ENCODE data around the gene RIPOR2.
A peak's percentile ranks its signal among the peaks of the same experiment; 100 is the strongest.
"Not testable (repeated sequence)": the region's sequence is repeated elsewhere in the genome, so short reads cannot be mapped to it uniquely, and the experiment has no call there.

Gene RIPOR2

DNA sequence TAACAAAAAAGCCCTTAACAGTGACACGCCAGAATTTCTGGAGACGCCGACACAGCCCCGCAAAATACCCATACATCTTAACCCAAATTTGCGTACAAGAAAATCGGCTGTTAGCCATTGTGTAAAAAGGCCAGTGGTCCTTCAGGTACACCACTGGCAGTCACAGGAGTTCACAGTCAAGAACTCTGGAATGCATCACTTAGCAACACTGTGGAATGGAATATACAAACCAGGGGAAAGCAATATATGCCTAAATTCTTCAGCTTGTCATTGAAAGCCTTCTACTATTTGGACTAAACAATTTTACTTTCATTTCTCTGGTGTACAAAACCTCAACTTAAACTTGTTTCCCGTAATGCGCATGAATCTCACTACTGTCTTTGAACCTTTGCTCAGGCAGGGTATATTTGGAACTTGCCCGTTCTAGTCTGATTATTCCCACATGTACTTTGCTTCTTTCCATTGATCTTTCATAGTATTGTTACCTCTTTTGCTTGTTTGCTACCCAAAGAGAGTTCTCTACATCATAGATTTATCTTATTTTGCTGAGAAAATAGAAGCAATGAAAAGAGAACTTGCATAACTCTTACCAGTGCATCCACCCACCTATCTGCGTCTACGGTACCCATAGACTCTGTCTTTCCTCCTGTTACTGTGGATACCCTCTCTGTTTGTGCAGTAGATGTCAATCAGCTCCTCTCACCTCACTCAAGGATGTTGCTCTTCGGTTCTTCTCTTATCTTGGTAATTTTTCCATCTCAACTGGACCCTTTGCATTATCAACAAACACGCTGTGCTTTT lies 136.8 kb downstream of the RIPOR2 start, which contains the start of gene ARMH2:
Gene ARMH2 (minus strand): TSS at position 178 of the 801 bp plus-strand sequence. CDS start 60 bp downstream, at position 118.
- no peak for DNase-seq (ENCODE audit: low spot score)

DNA sequence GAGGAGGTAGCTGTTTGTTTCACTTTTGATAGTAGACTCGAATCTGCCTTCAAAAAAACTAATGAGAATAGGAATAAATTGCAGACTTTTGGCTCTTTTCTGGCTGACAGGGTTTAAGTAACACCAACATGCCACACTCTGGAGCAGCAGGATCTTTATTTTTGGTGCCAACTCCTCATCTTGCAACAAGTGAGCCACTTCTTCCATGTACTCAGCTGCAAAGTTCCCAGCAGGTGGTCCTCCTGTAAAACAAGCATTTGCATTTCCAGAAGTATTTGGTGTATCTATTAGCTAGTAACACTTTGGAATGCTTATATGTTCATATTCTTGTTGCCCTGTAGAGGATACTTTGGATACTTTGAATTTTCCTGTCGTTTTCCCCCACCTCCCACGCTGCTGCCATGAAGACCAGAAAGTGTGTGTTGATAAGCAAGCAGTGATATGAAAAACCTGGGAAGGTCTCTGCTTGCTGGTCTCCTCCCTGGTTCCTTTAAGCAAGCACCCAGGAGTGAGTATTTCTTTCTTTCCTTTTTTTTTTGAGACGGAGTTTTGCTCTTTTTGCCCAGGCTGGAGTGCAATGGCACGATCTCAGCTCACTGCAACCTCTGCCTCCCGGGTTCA lies 138.1 kb downstream of the RIPOR2 start:
- DNase-seq (ENCODE audit: low spot score), result no peak

DNA sequence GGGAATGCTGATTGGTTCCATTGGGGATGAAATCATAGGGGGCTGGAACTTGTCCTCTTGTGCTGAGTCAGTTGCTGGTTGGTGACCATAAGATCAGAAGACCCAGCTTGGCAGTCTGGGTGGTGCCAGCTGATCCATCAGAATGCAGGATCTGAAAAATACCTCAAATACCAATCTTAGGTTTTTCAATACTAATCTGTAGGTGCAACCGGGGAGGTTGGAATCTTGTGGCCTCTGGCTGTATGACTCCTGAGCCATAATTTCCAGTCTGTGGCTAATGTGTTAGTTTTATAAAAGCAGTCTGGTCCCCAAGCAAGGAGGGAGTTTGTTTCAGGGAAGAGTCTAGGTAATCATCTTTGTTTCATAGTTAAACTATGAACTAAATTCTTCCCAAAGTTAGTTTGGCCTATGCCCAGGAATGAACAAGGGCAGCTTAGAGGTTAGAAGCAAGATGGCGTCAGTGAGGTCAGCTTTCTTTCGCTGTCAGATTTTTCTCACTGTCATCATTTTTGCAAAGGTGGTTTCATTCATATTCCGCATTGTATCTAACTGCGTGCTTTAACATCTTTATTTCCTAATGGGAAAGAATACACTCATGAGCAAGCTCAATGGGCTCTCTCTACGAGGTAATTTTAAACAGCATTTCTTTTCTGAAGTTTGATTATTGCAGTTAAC lies 139.0 kb downstream of the RIPOR2 start:
- no peak for DNase-seq (ENCODE audit: low spot score)

DNA sequence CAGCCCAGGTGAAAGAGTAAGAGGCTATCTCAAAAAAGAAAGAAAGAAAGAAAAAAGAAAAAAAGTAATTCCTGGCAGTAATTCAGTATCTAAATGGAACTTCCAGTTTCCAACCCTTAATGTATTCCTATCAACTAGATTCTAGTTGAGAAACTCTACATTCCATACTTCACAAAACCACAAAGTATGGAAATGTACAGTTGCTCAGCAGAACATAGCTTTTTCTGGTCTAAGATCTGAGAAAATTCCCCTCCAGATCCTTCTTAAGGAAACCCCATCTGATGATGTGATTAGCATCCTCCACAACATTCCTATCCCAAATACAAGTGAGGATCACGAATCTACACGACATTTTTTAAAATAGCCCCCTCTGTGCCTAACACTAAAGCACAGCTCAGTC lies 140.7 kb downstream of the RIPOR2 start:
- DNase-seq (ENCODE audit: low spot score), result no peak

DNA sequence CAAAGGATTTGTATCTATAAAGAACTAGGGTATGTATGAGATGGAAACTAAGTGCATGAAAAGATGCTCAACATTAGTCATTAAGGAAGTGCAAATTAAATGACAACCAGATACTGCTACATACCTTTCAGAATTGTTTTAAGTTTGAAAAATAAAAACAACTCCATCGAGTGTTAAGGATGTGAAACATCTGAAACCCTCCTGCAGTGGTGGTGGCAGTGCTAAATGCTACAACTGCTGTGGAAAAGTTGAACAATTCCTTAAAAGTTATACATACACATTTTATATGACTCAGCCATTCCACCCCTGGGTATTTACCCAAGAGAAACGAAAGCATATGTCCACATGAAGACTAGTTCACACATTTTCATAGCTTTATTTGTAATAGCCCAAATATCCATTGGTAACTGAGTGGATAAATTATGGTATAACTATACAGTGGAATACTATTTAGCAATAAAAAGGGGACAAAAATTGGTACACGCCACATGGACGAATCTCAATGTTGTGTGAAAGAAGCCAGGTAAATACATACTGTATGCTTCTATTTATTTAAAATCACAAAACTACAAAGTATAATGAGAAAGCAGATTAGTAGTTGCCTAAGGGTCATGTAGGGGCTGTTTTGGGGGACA lies 147.6 kb downstream of the RIPOR2 start:
- DNase-seq (ENCODE audit: low spot score), result no peak

DNA sequence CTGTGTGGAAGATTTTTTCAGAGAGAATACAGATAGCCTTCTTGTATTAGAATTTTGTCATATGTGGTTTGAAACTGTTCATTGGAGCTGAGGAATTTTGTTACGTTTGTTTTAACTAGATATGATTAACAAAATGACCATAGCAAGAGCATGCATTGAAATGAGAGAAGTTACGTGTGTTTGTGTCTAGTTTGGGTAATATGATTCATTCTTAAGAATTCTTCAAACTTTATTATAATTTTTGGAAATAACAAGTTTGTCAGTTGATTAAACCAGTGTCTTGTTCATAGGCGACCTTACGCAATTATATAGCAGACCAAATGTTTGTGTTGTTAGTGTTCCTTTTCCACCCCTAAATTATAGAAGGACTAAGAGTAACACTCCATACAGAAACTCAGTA lies 155.6 kb downstream of the RIPOR2 start:
- DNase-seq (ENCODE audit: low spot score), result no peak

DNA sequence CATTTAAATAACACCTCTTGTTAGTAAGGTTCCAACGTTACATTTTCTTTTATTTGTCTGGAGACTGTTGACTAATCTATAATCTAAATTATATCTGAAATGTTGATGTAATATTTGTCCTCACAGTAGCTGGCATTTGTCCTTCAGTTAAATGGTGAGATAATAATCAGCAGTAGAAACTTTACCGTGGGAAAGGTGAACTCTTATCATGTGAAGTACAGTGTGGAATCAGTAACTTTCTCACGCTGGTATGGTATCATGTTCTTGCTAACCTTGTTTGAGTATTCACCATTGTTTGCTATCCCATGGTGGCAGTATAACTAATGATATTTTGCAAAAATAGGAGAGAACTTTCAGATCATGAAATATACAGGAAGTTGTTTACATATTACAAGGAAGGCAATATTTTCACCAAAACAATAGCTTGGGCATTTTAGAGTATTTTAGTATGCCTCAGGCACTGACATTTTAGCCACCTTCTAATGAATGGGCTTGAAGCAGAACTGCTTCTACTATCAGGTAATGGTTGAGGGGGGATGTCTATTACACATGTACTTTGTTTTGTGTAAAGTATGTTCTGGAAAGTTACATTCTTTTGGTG lies 156.2 kb downstream of the RIPOR2 start:
- DNase-seq (ENCODE audit: low spot score), result peak; percentile 4

DNA sequence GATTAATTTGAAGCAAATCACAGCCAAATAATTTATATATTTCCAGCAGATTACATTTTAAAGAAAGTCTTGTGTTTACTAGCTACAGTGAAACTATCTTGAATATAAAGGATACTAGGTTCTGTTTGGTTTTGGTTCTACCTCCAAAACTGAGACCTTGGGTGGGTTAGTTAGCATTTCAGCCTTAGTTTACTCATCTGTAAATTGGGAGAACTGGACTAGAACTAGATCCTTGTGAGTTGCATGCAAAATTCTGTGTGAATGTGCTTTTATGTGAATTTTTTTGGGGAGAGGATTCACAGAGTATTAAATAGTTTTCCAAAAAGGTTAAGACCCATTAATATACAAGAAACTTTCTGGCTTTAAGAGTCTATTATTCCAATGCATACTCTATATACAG lies 156.9 kb downstream of the RIPOR2 start:
- DNase-seq (ENCODE audit: low spot score), result no peak

DNA sequence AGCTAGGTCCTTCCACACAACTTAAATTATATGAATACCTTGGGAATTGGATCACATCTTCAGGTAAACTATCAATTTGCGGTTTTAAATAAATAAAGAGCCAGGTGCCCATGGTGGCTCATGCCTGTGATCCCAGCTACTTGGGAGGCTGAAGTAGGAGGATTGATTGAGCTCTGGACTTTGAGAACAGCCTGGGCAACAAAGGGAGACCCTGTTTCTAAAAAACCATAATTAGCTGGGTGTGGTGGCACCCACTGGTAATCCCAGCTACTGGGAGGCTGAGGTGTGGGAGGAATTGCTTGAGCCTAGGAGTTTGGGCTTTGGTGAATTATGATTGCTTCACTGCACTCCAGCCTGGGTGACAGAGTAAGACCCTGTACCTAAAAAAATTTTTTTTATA lies 157.6 kb downstream of the RIPOR2 start:
- no peak for DNase-seq (ENCODE audit: low spot score)

DNA sequence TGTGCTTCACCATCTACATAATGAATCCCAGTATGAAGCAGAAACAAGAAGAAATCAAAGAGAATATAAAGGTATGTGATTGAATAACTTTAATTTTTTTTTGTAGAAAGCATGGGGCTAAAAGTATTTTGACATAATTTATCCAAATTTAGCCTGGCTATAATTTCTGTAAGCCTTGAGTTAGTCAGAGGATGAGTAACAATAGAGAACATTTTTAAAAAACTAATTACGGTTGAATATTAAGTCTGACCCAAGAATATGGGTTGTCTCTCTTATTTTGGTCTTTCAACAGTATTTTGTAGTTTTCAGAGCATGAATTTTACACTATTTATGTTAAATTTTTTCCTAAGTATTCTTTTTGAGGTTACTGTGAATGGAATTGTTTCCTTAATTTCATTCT lies 158.5 kb downstream of the RIPOR2 start:
- no peak for DNase-seq (ENCODE audit: low spot score)

DNA sequence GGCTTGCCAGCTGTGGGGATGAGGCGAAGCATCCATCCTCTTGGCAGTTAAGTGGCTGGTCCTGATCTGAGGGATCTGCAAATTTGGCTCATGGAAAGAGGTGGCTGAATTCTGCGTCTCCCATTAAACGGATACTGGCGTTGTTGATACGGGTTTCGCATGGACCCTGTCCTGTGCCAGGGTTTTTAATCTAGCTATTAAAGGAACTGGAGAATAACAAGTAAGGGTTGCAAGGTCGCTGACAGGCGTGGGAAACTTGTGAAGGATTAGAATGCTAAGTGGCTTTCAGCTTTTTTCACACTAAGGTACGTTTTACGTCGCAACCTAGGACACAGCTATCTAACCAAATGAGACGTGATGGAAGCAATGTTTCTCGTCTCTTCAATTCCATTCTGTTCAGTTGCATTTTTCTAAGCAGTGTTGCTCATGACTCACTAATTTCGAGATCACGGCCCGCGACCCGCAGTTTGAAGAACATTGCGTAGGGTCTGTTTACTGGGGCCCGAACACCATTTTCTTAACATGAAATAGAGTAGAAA lies 160.2 kb downstream of the RIPOR2 start:
- DNase-seq (ENCODE audit: low spot score), result no peak

DNA sequence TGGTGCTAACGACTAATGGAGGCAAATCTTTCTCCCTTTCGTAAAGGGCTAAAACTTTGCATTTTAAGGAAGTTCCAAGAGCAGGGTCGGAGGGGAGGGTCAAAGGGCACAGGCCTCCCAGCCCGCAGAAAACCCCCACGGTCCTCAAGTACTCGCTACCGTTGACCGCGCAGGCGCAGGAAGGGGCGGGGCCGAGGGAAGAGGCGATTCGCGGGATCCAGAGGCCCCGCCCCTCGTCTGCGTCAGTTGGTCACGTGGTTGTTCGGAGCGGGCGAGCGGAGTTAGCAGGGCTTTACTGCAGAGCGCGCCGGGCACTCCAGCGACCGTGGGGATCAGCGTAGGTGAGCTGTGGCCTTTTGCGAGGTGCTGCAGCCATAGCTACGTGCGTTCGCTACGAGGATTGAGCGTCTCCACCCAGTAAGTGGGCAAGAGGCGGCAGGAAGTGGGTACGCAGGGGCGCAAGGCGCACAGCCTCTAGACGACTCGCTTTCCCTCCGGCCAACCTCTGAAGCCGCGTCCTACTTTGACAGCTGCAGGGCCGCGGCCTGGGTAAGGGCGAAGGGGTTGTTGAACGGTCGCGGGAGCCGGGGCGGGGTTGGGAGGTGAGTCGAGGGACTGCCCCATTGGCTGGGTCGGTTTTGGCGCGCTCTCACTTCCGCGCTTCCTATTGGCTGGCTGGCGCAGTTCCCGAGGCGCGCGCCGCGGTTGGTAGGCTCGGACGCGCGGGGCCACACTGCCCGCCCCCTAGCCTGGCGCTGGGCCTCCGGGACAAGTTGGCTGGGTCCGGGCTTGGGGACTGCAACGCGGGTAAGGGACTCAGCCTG lies 160.9 kb downstream of the RIPOR2 start, which contains the start of gene GMNN:
Gene GMNN (plus strand): TSS at position 242 of the 824 bp plus-strand sequence. CDS start 2,310 bp downstream, outside the sequence.
- DNase-seq (ENCODE audit: low spot score), result peak; percentile 73

DNA sequence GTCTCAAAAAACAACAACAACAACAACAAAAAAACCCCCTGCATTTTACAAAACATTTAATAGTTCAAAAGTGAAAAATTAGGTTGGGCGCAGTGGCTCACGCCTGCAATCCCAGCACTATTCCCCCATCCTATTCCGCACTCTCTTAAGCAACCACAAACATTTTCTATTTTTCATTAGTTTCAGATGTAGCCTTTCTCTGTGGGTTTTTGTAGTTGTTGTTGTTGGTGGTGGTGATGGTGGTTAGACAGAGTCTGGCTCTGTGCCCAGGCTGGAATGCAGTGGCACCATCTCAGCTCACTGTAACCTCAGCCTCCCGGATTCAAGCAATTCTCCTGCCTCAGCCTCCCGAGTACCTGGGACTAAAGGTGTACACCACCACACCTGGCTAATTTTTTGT lies 167.4 kb downstream of the RIPOR2 start:
- DNase-seq (ENCODE audit: low spot score), result no peak

DNA sequence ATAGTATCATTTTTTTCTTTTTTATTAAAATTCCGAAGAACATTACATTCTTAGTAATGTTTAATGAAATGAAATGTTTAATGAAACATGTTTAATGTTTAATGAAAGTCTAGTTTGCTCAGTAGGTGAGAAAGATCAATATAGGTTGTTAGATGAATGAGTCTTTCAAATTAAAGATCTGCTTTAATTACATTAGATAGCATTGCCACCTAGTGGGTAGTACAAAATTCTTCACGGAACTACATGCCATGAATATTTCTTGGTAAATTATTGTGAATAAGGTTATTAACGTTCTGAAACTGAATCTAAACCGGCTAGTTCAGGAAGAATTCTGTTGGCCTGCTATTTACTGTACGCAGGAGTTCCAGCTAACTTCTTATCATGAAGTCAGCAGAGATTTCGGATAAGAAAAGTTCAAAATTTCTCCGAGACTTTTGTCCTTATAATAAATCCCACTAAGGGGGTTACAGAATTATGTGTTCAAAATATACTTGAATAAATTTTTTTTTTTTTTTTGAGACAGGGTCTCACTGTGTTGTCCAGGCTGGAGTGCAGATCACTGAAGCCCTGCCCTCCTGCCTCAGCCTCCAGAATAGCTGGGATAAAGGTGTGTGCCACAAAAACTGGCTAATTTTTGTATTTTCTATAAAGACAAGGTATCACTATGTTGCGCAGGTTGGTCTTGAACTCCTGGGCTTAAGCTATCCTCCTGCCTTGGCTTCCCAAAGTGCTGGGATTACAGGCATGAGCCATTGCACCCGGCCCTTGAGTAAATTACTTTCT lies 168.9 kb downstream of the RIPOR2 start:
- peak; percentile 11 for DNase-seq (ENCODE audit: low spot score)

DNA sequence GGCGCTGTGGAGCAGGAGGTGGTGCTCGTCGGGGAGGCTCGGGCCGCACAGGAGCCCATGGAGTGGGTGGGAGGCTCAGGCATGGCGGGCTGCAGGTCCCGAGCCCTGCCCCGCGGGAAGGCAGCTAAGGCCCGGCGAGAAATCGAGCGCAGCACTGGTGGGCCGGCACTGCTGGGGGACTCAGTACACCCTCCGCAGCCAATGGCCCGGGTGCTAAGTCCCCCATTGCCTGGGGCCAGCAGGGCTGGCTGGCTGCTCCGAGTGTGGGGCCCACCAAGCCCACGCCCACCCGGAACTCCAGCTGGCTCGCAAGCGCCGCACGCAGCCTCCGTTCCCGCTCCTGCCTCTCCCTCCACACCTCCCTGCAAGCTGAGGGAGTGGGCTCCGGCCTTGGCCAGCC lies 169.8 kb downstream of the RIPOR2 start:
- DNase-seq (ENCODE audit: low spot score), result not testable (repeated sequence)

DNA sequence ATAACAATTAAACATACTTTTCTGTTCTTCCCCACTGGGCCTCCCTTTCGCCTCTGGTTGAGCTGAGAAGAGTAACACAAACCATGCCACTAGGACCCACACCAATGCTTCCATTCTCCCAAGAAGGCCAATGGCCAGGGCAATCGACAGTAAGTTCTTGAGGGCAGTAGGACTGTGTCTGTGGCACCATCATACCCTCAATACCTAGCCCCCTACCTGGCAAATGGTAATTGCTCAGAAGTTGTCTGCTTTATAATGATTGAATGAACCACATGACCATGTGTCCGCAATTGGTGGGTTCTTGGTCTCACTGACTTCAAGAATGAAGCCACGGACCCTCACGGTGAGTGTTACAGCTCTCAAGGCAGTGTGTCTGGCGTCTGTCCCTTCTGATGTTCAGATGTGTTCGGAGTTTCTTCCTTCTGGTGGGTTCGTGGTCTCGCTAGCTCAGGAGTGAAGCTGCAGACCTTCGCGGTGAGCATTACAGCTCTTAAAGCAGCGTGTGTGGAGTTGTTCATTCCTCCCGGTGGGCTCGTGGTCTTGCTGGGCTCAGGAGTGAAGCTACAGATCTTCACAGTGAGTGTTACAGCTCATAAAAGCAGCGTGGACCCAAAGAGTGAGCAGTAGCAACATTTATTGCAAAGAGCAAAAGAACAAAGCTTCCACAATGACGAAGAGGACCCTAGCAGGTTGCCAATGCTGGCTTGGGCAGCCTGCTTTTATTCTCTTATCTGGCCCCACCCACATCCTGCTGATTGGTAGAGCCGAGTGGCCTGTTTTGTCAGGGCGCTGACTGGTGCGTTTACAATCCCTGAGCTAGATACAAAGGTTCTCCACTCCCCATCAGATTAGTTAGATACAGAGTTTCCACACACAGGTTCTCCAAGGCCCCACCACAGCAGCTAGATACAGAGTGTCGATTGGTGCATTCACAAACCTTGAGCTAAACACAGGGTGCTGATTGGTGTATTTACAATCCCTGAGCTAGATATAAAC lies 170.6 kb downstream of the RIPOR2 start:
- DNase-seq (ENCODE audit: low spot score), result not testable (repeated sequence)

DNA sequence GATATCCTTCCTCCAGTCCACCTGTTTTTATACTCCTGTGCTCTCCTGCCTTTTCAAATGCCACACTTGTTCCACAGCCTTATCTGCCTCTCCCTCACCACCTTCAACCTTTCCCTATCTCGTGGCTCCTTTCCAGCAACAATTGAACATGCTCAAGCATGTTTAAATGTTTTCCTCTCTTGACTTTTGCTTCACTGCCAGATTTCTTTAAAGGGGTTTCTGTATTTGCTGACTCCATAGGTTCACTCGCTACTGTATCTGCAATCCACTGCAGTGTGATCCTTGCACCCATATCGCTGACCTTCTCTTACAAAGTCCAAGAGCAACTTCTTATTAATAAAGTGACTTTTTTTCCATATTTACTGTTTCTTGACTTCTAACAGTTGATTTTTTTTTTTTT lies 172.2 kb downstream of the RIPOR2 start:
- DNase-seq (ENCODE audit: low spot score), result no peak

DNA sequence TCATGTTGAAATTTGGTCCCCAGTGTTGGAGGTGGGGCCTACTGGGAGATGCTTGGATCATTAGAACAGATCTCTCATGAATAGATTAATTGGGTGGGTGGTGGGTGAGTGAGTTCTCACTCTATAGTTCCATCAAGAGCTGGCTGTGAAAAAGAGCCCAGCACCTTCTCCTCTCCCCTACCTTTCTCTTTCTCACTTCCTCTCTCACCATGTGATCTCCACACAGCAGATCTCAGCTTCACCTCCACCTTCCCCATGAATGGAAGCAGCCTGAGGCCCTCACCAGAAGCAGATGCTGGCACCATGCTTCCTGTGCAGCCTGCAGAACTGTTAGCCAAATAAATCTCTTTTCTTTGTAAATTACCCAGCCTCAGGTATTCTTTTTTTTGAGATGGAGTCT lies 173.9 kb downstream of the RIPOR2 start:
- DNase-seq (ENCODE audit: low spot score), result no peak
